Measurements from ENCODE around the gene PSMB8.
"Not testable (repeated sequence)": the region's sequence is repeated elsewhere in the genome, so short reads cannot be mapped to it uniquely, and the experiment has no call there.

PSMB8 gene

GRCh38 chr6:32836873-32837272 is 7.0 kb downstream of the PSMB8 start:
- no peak for DNase-seq

GRCh38 chr6:32835167-32835893 is 8.5 kb downstream of the PSMB8 start:
- no peak for DNase-seq

DNA sequence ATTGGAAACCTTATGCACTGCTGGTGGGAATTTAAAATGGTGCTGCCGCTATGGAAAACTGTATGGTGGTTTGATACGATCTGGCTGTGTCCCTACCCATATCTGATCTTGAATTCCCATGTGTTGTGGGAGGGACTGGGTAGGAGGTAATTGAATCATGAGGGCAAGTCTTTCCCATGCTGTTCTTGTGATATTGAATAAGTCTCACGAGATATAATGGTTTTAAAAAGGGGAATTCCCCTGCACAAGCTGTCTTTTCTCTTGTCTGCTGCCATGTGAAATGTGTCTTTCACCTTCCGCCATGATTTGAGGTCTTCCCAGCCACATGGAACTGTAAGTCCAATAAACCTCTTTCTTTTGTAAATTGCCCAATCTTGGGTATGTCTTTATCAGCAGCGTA is 10.2 kb downstream of the PSMB8 start:
- DNase-seq: no peak

DNA sequence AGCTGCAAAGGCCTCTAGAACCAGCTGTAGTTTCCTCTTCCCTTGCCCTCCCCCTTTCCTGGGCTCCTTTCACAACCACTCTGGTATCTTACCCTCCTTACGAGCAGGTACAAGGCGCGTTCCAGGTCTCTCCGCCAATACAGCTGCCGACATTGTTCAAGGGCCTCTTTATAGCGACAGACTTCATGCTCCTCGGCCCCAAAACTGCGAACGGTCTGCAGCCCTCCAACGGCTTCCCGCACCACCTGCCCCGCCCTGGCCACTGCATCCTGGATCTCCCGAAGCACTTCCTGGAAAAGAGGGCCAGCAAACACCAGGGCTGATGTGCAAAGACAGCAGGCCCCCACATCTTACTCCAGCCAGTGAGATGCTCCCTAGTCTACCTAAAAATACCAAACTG is 11.3 kb downstream of the PSMB8 start:
- DNase-seq: no peak

- no peak for DNase-seq
These were observed 12.9 kb downstream of the PSMB8 start for GRCh38 chr6:32830936-32831335.

DNA sequence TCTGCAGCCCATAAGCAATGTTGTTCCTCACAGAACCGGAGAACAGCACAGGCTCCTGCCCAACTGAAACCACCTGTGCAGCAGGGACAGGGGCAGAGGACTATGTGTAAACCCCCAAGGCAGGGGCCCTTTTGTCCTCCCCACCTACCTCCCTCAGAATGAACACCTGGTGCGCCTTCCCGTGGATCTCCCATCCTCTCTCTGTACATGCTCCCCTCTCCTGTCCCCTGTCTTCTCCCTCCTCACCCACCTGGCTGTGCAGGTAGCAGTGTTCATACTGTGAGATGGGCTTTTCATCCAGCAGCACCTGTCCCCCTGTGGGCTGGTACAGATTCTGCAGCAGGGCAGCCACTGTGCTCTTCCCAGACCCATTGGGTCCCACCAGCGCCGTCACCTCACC is 13.8 kb downstream of the PSMB8 start:
- DNase-seq: no peak

- DNase-seq: no peak
These were observed 14.4 kb downstream of the PSMB8 start for GRCh38 chr6:32829495-32829894.

- no peak for DNase-seq
These were observed 16.8 kb downstream of the PSMB8 start for GRCh38 chr6:32827025-32827424.

DNA sequence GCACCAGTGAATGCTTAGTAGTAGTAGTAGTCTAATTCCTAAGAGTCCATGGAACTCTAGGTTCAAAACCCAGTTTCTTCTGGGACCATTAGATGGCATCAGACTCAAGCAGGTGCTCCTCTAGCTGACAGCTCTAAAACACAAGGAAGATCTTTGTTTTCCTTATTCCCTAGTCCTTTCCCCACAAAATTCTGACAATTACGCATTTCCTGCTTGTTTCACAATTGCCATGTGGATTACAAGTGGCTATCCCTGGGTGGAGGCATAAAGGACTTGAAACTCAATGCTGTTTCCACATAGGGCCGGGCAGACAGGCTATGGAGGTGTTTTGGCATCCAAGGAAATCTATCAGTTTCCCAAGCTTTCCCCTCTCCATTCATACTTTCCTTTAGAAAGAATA is 17.9 kb downstream of the PSMB8 start:
- DNase-seq: no peak

DNA sequence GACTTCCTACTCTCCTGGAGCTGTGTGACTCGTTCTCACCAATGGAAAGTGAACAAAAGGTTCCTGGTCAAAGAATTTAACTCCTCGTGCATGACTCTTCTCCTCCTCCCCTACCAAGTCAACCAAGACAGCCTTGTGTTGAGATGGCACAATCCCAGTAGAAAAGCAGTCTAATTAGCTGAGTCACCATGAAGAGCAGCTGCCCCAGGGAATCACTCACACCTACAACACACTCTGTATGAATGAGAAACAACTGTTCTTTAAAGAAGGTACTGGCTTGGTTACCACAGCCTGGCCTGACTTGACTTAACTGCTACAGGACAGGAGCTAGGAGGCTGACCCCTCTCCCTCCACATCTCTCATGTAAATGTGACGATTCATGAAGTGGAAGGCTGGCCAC is 24.1 kb downstream of the PSMB8 start:
- DNase-seq: no peak

GRCh38 chr6:32818867-32819266 is 25.0 kb downstream of the PSMB8 start:
- no peak for DNase-seq

GRCh38 chr6:32816746-32817204 is 27.1 kb downstream of the PSMB8 start, which contains the start of gene HLA-DOB:
HLA-DOB (minus strand) TSS chr6:32817002; CDS start chr6:32816951, 51 bp downstream.
- no peak for DNase-seq

- no peak for DNase-seq
These were observed 27.9 kb downstream of the PSMB8 start for GRCh38 chr6:32815996-32816395.

DNA sequence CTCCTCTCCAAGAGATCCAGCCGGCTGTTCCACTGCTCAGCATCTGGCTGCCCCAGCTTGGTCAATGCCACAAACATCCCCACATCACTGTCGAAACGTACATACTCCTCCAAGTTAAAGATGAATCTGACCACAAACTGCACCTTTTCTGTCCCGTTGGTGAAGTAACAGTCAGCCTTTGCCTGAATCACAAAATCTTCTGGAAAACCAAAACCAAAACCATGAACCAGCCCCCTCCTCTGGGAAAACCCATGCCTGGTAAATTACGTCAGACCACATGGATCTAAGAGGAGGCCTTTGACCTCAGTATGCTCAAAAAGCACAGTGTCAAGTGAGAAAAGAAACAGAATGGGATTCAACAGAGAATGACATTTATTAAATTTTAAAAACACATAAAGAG is 28.7 kb downstream of the PSMB8 start:
- no peak for DNase-seq

DNA sequence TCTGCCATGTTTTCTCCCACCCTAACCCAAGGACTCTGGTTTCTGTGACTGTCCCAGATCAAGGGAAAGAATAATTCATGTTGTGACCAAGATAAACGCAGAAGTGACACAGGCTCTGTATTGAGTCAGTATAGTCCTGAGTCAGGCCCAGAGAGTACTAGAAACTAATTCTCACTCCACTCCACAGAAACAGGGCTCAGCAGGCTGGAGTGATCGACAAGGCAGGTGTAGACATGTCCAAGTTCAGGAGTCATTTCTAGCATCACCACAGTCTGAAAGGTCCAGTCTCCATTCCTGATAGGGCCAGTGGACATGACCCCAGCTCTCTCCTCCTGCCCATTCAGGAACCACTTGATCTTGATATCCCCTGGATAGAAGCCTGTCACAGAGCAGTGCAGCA is 29.7 kb downstream of the PSMB8 start:
- no peak for DNase-seq

GRCh38 chr6:32809171-32809570 is 34.7 kb downstream of the PSMB8 start:
- no peak for DNase-seq

DNA sequence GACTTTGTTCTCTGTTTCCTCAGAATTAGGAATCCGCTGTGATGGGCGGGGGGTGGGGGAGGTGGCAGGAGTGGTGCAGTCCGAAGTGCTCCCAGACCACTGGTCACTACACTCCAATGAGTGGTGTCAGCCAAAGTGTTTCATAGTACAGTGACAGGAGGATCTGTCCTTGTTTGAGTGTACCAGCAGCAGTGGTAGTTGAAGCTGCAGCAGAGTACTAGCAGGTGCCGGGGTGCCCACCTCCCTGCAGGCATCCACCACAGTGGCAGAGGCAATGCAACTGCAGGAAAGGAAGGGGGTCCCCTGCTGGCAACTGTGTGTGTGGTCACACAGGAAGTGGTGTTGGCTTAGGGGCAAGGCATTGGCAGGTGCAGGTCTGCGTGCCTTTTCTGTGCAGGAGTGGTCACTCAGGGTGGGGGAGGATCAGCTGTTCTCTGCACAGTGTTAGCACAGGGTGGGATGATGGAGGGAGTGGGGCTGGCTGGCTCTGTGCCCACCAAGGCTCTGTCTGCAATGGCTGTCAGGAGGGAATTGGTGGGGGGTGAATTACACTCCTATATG is 36.7 kb downstream of the PSMB8 start:
- DNase-seq: no peak

- DNase-seq: not testable (repeated sequence)
These were observed 38.4 kb downstream of the PSMB8 start for GRCh38 chr6:32805404-32805803.

GRCh38 chr6:32803416-32803815 is 40.4 kb downstream of the PSMB8 start:
- DNase-seq: no peak

DNA sequence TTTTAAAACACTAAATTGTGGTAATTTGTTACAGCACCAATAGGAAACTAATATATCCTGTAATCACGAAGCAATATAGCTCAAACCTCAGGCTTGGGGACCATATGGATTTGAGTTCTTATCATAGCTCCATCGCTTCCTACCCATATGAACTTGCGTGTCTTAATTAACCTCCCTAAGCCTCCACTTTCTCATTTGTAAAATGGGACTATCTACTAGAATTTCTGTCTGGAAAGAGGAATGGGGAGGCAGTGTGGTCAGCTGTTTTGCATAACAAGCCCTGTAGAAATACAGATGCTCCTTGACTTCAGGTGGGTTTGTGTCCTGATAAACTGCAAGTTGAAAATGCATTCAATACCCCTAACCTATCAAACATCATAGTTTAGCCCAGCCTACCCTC is 44.1 kb downstream of the PSMB8 start:
- no peak for DNase-seq

DNA sequence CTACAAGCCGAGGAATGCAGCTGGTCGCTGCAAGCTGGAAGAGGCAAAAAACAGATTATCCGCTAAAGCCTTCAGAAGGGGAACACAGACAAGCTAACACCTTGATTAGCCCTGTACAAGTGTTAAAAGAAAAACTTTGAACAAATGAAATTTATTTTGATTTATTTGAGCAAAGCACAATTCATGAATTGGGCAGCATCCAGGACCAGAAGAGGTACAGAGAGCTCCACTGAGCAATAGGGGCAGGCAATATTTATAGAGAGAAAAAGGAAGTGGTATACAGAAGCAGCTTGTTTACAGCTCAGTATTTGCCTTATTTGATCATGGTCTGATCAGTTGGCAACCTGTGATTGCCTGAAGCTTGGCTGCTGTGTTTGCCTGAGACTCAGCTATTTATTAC is 44.7 kb downstream of the PSMB8 start:
- DNase-seq: no peak

- peak; percentile 26 for DNase-seq
These were observed 46.7 kb downstream of the PSMB8 start for GRCh38 chr6:32796848-32797776.

- DNase-seq: no peak
These were observed 49.3 kb downstream of the PSMB8 start for GRCh38 chr6:32794510-32794909.

Data from NCI-H774 (cell line).